GM18858 (cell line): ENCODE data around the gene RBP3.

Source experiments
- ATAC-seq: cut with Tn5 transposase; IDR thresholded peaks from one replicate; pipeline ENCODE4 v1.9.1; 2021; ENCODE audit not compliant: unreplicated experiment

RBP3 gene

GRCh38 chr10:47396311-47396717 is 48.2 kb downstream of the RBP3 start:
- no peak for ATAC-seq

GRCh38 chr10:47397256-47397655 is 49.1 kb downstream of the RBP3 start:
- ATAC-seq, result no peak

- ATAC-seq, result no peak
These were observed 52.1 kb downstream of the RBP3 start for GRCh38 chr10:47400251-47400650.

GRCh38 chr10:47400786-47401185 is 52.6 kb downstream of the RBP3 start:
- no peak for ATAC-seq

- ATAC-seq, result no peak
These were observed 53.0 kb downstream of the RBP3 start for GRCh38 chr10:47401210-47401609.

GRCh38 chr10:47401874-47402640 is 53.9 kb downstream of the RBP3 start:
- ATAC-seq, result no peak

- no peak for ATAC-seq
These were observed 54.6 kb downstream of the RBP3 start for GRCh38 chr10:47402641-47403301.

- no peak for ATAC-seq
These were observed 55.5 kb downstream of the RBP3 start for GRCh38 chr10:47403446-47404318.

GRCh38 chr10:47404446-47404845 is 56.3 kb downstream of the RBP3 start:
- ATAC-seq, result no peak

- no peak for ATAC-seq
These were observed 56.8 kb downstream of the RBP3 start for GRCh38 chr10:47404937-47405336.

GRCh38 chr10:47405857-47406547 is 57.8 kb downstream of the RBP3 start:
- no peak for ATAC-seq

- ATAC-seq, result no peak
These were observed 58.3 kb downstream of the RBP3 start for GRCh38 chr10:47406548-47406869.

GRCh38 chr10:47406870-47407691 is 58.9 kb downstream of the RBP3 start:
- ATAC-seq, result no peak
